Adrenal gland (tissue), 12 donors: ENCODE results near the gene NELL2. TPM values are rescaled to one million over a fixed set of nuclear protein-coding genes. Genes with fewer than 3 reads are reported as not detected.
"Not testable (repeated sequence)": the region's sequence is repeated elsewhere in the genome, so short reads cannot be mapped to it uniquely, and the experiment has no call there.

Experiments used
- DNase-seq, 7 donors: peaks; one replicate each; pipeline ENCODE4 v3.0.0-alpha.2; 2019 to 2020
- H3K27ac ChIP-seq, 5 donors: fragments of 200-600 bp; sonication (generic) in 4 of 5; 1 replicate in 3 of 5; 2 replicates in 2 of 5; pipeline versions ENCODE4 v1.5.1 to v1.8.0; 2016 to 2020; ENCODE audit warnings: mild to moderate bottlenecking in 1 of 5
- H3K27me3 ChIP-seq: fragments of 200-600 bp; 2 replicates; pipeline ENCODE4 v1.8.0; 2021
- H3K36me3 ChIP-seq, 2 donors: fragments of 200-600 bp; replicated peaks in 1 of 2; 1 replicate in 1 of 2; 2 replicates in 1 of 2; pipeline versions ENCODE4 v1.5.1 to v1.8.0; 2018 to 2022
- H3K4me1 ChIP-seq, 2 donors: fragments of 200-600 bp; replicated peaks in 1 of 2; 1 replicate in 1 of 2; 2 replicates in 1 of 2; pipeline versions ENCODE4 v1.5.1 to v1.8.0; 2018 to 2021
- H3K4me3 ChIP-seq, 4 donors: fragments of 200-600 bp; sonication (generic) in 3 of 4; one replicate each; pipeline ENCODE4 v1.5.1; 2016 to 2018
- H3K9me3 ChIP-seq, 3 donors: fragments of 200-600 bp; sonication (generic) in 1 of 3; replicated peaks in 1 of 3; 1 replicate in 2 of 3; 2 replicates in 1 of 3; pipeline versions ENCODE4 v1.5.1 to v1.8.0; 2016 to 2021
- POLR2A ChIP-seq, 2 donors: fragments of 450-650 bp; IDR thresholded peaks; one replicate each; pipeline ENCODE4 v1.6.1; 2017; ENCODE audit warnings: antibody characterized with exemption in 2 of 2, mild to moderate bottlenecking in 2 of 2, moderate library complexity in 1 of 2
- WGBS, 4 donors: extraction: QIAGEN DNeasy Blood & Tissue Kit in 2 of 4; methylation state at CpG; one replicate each; pipeline versions ENCODE4 v1.1.5 to v1.1.7; 2013 to 2017; 5-methylcytosine and 5-hydroxymethylcytosine counted together
- intact Hi-C, 2 donors: fragments of 100-400 bp; cut with DNase I; formaldehyde crosslinking; loops; one replicate each; pipeline versions ENCODE4 v1.14.1 to v1.15.0; 2022 to 2023
- polyA plus RNA-seq, 3 donors: library from polyadenylated mRNA; stranded (reverse); fragments of 200-250 nt in 2 of 3; fragments of 350-450 nt in 1 of 3; fragmentation: Illumina TruSeq in 1 of 3; extraction: RNeasy Lipid Tissue Mini Kit (QIAGEN cat#74804) in 1 of 3; gene quantifications; one replicate each; pipeline ENCODE4 v1.2.3, GENCODE V29; 2013 to 2014
- total RNA-seq, 9 donors: library from RNA; depleted of rRNA in 4 of 9; stranded (reverse); fragments of >200 nt in 4 of 9; fragments of 120-200 nt in 1 of 9; fragmentation: NEBNext Ultra II Directional in 1 of 9; extraction: Animal tissue kit (Norgen Biotek cat#: 25700) in 1 of 9; gene quantifications; one replicate each; pipeline versions ENCODE4 v1.1.0 to v1.2.4, GENCODE V29; 2013 to 2023
- TF ChIP-seq, protein P1 (sequence below), 6 experiments: fragments of 450-650 bp in 4 of 6; fragments of 200-600 bp in 2 of 6; sonication (generic) in 1 of 6; IDR thresholded peaks; 1 replicate in 5 of 6; 2 replicates in 1 of 6; pipeline versions ENCODE4 v1.5.1 to v1.8.0; 2016 to 2021; ENCODE audit warnings: antibody characterized with exemption in 6 of 6, mild to moderate bottlenecking in 2 of 6, moderate library complexity in 1 of 6
- donor health status: healthy with polysubstance abuse.
- donor health status: Bipolar disorder and iron deficiency.
- donor health status: DM: yes; HTN: yes; CAD: no.
- donor health status: DM: no; HTN: no; CAD: no.
- donor health status: DM: no; HTN: no; CAD: no.
- donor health status: DM: yes; HTN: yes; CAD: no.

The NELL2 gene
- total and polyA plus RNA-seq, 12 donors: 0.35 to 26.5 (median 6.0) TPM; not detected in 1

DNA sequence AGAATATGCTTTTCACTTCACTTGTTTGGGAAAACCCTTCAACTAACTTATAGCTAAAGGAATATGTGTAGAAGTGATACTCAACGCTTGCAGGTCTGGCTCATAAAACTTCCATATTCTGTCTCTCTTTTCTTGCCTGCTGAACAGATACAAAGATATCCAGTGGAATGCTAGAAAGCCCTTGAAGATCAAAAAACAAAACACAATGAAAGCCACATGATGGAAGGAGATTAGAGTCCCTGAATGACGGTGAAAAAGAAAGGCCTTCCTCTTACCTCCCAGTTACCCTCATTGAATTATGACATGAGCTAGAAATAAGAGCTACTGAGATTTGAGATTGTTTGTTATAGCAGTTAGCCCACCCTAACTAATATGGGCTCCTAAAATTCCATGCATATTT, 28.2 kb upstream of the NELL2 start:
- Histone ChIP-seq H3K36me3 (no peaks in the 10 kb centered on the region), H3K4me3 (no peak overlapping the region), H3K9me3 (no peaks in the 10 kb centered on the region), H3K27ac (no peak overlapping the region), H3K4me1 (no peaks in the 10 kb centered on the region), H3K27me3 (no peaks in the 10 kb centered on the region)
- no peak for DNase-seq
- TF ChIP-seq POLR2A (IDR thresholded peaks at IDR 0.05): no peak
- TF ChIP-seq, protein P1, sequence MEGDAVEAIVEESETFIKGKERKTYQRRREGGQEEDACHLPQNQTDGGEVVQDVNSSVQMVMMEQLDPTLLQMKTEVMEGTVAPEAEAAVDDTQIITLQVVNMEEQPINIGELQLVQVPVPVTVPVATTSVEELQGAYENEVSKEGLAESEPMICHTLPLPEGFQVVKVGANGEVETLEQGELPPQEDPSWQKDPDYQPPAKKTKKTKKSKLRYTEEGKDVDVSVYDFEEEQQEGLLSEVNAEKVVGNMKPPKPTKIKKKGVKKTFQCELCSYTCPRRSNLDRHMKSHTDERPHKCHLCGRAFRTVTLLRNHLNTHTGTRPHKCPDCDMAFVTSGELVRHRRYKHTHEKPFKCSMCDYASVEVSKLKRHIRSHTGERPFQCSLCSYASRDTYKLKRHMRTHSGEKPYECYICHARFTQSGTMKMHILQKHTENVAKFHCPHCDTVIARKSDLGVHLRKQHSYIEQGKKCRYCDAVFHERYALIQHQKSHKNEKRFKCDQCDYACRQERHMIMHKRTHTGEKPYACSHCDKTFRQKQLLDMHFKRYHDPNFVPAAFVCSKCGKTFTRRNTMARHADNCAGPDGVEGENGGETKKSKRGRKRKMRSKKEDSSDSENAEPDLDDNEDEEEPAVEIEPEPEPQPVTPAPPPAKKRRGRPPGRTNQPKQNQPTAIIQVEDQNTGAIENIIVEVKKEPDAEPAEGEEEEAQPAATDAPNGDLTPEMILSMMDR (IDR thresholded peaks at IDR 0.05): no peak
- intact Hi-C loops: no loop called here
- 60 to 68% (median 61%) methylated on average over 2 of the region's 2 CpGs for WGBS, 4 donors

DNA sequence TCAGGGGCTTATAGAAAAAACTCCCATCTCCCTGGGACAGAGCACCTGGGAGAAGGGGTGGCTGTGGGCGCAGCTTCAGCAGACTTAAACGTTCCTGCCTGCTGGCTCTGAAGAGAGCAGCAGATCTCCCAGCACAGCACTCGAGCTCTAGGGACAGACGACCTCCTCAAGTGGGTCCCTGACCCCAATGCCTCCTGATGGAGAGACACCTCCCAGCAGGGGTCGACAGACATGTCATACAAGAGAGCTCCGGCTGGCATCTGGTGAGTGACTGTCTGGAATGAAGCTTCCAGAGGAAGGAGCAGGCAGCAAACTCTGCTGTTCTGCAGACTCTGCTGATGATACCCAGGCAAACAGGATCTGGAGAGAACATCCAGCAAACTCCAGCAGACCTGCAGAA, 22.0 kb upstream of the NELL2 start:
- DNase-seq, H3K4me1 ChIP-seq, H3K36me3 ChIP-seq, H3K27me3 ChIP-seq, H3K27ac ChIP-seq, H3K9me3 ChIP-seq, H3K4me3 ChIP-seq, intact Hi-C loops: not testable (repeated sequence)
- WGBS, 4 donors: 36 to 80% (median 72%) methylated on average over 3 to 6 of the region's 6 CpGs

- H3K27me3 ChIP-seq: no peaks in the 10 kb centered on the region
- no peak for TF ChIP-seq POLR2A (IDR thresholded peaks at IDR 0.05)
- TF ChIP-seq, protein P1 (IDR thresholded peaks at IDR 0.05): no peak
- H3K9me3 ChIP-seq: no peaks in the 10 kb centered on the region
- H3K36me3 ChIP-seq: no peaks in the 10 kb centered on the region
- 73 to 87% (median 81%) methylated on average over 3 of the region's 3 CpGs for WGBS, 4 donors
- H3K4me1 ChIP-seq: no peaks in the 10 kb centered on the region
- intact Hi-C loops: no loop called here
- no peak overlapping the region for H3K27ac ChIP-seq
- H3K4me3 ChIP-seq: no peak overlapping the region
- DNase-seq: no peak
These were observed 13.8 kb upstream of the NELL2 start for GRCh38 chr12:44889926-44890325.

DNA sequence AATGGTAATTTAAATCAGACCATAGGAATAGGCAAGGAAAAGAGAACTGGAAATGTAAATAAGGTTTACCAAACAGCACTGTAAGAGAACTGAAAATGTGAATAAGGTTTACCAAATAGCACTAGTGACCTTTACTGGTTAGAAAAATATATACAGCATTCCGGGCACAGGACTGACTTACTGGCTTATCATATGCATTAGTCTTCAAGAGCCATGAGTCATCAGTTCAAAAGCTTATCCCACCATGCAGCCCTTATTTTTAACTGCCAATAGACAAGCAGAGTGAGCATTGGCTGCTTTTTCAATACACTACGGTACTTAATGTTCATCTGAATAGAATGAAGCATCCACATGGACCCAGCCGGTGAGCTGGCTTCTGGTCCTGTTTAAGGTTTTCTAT, 13.0 kb upstream of the NELL2 start:
- Histone ChIP-seq H3K9me3 (no peaks in the 10 kb centered on the region), H3K4me3 (no peak overlapping the region), H3K27me3 (no peaks in the 10 kb centered on the region), H3K4me1 (no peaks in the 10 kb centered on the region), H3K27ac (no peak overlapping the region), H3K36me3 (no peaks in the 10 kb centered on the region)
- TF ChIP-seq POLR2A (IDR thresholded peaks at IDR 0.05): no peak
- TF ChIP-seq, protein P1 (IDR thresholded peaks at IDR 0.05): no peak
- no peak for DNase-seq
- intact Hi-C loops: no loop called here
- WGBS, 4 donors: 60 to 67% (median 63%) methylated on average over 3 of the region's 3 CpGs

DNA sequence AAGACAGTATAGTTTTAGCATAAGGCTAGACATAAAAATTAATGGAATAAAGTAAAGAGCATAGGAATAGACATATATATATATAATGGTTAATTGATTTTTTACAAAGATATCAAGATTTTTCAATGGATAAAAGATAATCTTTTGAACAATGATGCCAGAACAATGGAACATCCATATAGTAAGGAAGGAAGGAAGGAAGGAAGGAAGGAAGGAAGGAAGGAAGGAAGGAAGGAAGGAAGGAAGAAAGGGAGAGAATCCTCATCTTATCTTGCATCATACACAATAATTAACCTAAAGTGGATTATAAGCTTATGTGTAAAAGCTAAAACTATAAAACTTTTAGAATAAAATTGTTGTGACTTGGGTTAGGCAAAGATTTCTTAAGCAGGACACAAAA, 9.8 kb upstream of the NELL2 start:
- no peak for TF ChIP-seq POLR2A (IDR thresholded peaks at IDR 0.05)
- TF ChIP-seq, protein P1 (IDR thresholded peaks at IDR 0.05): no peak
- DNase-seq: no peak
- intact Hi-C loops: no loop called here
- no peak overlapping the region for H3K27ac ChIP-seq
- H3K36me3 ChIP-seq: no peaks in the 10 kb centered on the region
- H3K4me3 ChIP-seq: no peak overlapping the region
- no peaks in the 10 kb centered on the region for H3K27me3 ChIP-seq
- no peaks in the 10 kb centered on the region for H3K4me1 ChIP-seq
- peaks cover 0 to 6% (median 0%) of the 10 kb centered on the region in 3 donors for H3K9me3 ChIP-seq
